Body of pancreas (tissue), 4 donors: ENCODE measurements around the gene KREMEN2.

Source experiments
- CTCF ChIP-seq, 7 experiments: fragments of 450-650 bp in 4 of 7; fragments of 200-600 bp in 3 of 7; sonication (generic) in 3 of 7; IDR thresholded peaks; one replicate each; pipeline ENCODE4 v1.5.1; 2016 to 2019; ENCODE audit warnings: antibody characterized with exemption in 7 of 7
- POLR2A ChIP-seq, 3 donors: fragments of 450-650 bp; IDR thresholded peaks; one replicate each; pipeline ENCODE4 v1.6.1; 2016; ENCODE audit warnings: antibody characterized with exemption in 3 of 3, mild to moderate bottlenecking in 2 of 3

- TF ChIP-seq POLR2A (IDR thresholded peaks at IDR 0.05) (peak; percentile 38 to 85 (median 83)), CTCF (IDR thresholded peaks at IDR 0.05) (no peak)
Observed at GRCh38 chr16:3004781-3005284, 40.8 kb downstream of the KREMEN2 start.
